Activated CD8-positive, alpha-beta memory T cell treated with anti-CD3 and anti-CD28 coated beads, Interleukin-2, amount 50 U/mL, for 48 hours (primary cell): ENCODE measurements around the gene MAP9.
A peak's percentile ranks its signal among the peaks of the same experiment; 100 is the strongest.
"Not testable (repeated sequence)": the region's sequence is repeated elsewhere in the genome, so short reads cannot be mapped to it uniquely, and the experiment has no call there.

Experiments
- DNase-seq: peaks from one replicate; pipeline ENCODE4 v3.0.0-alpha.2; 2020

The MAP9 gene

DNA sequence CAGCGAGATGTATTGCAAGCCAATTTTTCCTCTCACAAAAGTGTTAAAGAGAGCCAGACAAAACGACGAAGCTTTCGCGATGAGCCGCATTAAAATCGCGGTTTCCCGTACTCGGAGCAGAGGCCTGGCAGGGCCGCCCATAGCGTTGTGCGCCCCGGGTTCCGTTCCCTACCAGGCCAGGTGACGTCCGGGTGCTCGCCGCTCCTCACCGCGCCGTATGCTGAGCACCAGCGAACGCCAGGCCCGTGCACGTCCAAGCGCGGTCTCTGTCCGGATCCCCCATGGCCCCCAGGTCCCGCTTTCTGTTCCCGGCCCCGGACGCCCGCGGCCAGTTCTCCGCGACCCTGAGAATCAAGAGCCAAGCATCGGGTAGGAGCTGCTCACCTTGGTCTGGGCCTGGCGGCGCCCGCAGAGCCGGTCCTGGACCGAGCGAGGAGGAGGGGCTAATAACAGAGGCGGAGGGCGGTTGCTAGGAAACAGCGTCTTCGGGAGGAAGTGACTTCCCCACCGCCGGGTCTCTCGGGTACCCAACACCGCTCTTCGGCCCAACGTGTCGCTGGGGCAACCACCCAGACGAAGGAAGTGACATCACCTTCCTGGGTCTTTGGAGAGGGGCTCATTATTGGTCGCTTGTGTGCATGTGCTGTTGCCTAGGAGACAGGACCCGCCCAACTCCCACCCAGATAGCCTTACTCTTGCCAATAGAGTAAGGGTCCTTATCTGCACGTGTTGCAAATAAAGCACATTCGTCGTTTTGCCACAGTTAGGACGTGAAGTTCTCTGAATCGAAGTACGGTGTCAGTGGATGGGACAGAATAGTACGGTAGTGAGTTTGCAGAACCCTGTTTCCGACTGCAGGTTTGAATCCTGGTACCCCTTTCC lies at the start of gene MAP9:
TSS of gene MAP9 (minus strand) at position 579 of the 882 bp plus-strand sequence. CDS start 1,115 bp downstream, outside the sequence.
- DNase-seq: peak; percentile 88

DNA sequence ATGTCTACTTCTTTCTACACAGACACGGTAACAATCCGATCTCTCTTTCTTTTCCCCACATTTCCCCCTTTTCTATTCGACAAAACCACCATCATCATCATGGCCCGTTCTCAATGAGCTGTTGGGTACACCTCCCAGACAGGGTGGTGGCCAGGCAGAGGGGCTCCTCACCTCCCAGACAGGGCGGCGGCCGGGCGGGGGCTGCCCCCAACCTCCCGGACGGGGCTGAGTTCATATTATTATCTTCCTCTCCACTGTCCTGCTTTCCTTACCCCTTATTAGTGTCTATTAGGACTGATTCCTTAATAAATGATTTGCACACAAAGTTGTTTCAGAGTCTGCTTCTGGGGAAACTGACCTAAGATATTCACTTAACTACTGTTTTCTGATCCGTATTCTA lies 48.0 kb upstream of the MAP9 start:
- DNase-seq: not testable (repeated sequence)

DNA sequence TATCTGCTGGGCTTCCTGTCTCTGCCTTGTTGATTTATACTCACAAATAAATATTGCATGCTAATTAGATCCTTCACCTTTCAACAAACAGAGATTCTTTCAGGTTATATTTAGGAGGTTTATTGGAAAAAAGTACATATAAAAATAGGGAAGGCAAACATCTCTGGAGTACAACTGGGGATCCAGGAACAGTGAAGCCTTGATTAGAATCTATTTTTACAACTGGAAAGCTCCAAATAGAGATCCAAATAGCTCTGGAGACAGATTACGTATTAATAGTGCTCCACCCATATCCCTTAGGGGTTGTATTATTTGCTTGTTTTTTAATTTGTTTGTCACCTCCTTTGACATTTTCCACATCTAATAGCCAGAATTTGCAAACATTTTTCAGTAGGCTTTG lies 46.9 kb upstream of the MAP9 start:
- no peak for DNase-seq

DNA sequence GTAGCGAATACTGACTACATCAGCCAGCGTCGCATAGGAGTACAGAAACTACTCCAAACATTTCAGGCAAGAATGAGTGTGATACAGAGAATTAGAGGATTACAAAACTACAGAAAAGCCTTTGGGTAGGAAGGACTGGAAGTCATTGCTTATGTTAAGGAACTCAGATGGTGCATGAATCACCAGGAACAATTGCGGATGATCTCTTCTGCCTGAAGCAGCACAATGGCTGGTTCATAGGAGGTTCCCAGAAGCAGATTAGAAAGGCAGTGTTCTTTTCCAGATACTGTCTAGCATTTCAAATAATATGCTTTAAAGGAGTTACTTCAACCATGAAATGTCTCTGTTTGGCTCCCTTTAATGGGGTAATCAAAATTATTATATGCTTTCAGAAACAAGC lies 42.5 kb upstream of the MAP9 start:
- DNase-seq: no peak

DNA sequence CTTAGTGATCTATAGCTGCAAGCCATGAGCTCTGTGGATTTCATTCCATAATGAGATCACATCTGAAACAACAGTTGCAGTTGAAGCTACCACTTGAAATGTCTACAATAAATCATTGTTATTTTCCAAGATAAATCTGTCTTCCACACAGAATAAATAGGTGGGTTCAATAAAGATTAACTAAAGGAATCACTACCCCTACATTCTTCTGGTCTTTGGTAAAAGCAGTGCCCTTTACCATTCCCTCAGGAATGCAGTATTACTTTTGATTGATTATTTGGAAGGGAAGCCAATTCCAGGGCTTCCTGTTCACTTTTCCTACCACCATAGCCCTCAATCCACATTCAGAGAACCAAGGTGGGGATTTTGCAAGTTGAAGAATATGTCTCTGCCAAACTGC lies 38.9 kb upstream of the MAP9 start:
- no peak for DNase-seq

DNA sequence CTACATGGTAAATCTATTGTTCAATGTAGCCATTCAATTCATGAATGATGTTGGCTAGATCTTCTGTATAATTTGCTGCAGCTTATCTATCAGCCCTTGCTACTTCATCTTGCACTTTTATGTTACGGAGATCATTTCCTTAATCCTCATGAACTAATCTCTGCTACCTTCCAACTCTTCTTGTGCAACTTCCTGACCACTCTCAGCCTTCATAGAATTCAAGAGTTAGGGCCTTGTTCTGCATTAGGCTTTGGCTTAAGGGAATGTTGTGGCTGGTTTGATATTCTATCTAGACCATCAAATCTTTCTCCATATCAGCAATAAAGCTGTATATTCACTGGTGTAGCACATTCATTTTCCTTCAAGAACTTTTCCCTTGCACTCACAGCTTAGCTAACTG lies 36.7 kb upstream of the MAP9 start:
- no peak for DNase-seq

DNA sequence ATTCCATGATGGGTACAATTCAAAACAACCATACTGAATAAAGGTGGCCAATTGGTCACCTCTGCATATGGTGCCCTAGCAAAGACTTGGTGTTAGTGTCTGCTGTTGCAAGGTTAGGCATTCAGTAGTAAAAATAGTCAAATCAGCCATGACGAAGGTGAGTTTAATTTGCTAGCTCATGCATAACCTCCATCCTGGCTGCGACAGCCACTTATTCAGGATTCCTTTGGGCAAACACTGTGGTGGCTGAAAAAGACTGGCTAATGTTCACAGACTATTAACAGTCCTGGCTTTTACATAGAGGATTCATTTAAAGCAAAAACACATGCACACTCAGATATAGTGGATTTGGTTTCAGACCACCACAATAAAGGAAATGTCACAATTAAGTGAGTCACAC lies 34.8 kb upstream of the MAP9 start:
- no peak for DNase-seq

DNA sequence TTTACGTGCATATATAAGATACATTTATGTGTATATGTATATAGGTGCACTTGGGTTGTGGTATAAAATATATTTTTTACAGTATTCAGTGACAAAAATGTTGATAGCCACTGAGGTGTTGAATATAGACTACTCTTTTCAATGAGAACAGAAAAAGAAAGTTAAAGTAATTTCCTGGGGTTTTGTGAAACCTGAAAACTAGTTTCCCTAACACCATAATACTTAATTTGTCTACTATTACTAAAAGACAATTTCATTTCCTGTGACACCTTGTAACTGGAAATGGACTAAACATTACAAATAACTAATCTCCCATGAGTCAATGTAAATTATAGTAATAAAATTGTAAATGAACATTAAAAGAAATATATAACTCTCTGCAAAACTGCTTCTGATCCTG lies 32.0 kb upstream of the MAP9 start:
- DNase-seq: no peak

DNA sequence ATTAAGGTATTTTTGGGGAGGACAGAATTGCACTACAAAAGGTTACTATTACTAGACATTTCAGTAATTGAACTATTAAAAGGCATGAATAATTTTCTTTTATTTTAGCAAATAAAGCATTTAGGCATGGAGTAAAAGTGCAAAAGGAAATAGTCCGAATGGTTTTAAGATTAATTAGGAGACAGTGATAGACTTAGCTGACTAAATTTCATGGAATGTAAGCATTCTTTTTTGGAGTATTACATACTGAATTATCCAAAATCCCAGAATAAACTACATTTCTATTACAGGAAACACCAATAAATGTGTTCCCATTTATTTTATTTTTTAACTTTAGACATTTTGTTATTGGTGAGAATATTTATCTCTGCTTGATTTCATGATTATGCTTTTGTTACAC lies 30.7 kb upstream of the MAP9 start:
- no peak for DNase-seq

DNA sequence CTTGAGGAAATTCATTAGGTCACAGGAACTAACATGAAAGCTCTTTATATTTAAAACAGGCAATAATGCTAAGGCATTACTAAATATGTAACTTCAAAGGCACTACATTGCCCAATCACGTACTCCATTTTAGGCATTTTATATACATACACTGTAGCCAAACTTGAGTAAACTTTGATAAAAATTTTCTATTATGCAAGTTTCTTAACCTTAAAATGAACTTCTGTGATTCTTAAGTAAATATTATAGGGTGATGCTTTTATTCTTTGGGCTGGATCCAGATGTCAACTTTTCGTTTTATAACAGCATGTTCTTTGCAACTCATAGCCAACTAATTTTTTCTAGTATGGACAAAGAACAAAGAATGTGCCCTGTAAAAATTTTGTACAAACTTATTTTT lies 28.3 kb upstream of the MAP9 start:
- DNase-seq: no peak

DNA sequence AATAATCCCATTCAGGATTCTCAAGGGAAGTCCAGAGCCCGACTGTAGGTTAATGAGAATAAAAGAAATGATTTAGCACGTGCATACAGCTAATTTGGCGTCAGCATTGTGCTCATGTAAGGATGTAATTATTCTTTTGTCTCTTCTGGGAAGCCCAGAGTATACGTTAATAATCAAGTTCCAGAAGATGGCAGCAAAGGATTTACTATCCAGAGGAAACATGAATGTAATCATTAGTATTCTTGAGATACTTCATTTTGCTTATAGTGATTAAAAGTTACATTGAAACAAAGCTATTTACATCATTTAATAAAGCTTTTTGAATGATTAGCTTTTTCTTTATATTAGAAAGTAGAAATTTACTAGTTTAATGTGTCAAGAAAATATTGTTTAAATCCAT lies 27.1 kb upstream of the MAP9 start:
- no peak for DNase-seq

DNA sequence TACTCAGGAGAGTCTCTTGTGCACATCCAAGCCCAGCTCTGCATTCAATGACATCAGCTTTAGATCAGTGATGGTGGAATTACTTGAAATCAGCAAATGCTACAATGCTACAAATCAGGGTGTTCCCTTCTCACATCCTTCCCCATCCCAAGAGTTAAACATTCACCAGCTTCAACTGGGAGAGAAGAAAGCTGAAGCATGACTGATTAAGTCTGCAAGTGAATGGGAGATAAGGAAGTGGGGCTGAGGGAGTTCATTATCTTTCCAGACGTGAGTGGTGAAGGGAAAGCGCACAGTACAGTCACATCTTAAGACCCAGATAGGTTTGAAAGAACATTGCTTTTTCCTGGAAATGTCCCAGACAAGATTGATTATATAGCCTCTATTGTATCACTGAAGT lies 26.2 kb upstream of the MAP9 start:
- DNase-seq: no peak

DNA sequence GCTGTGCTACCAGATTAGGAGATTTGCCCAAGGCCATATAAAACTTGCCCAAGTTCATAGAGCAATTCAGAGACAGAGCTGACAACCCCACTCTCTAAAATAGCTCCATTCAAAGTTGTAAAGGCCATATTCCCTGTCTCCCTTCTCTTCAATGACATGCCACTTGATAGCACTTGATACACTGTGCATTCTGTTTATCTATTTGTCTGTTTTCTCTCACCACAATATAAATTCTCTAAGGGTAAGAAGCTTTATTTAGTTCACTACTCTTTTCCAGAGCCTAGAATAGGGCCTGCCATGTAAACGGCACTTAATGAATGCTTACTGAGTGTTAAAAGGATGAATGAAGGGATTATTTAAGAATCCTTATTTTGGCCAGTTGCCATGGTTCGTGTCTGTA lies 24.1 kb upstream of the MAP9 start:
- no peak for DNase-seq

DNA sequence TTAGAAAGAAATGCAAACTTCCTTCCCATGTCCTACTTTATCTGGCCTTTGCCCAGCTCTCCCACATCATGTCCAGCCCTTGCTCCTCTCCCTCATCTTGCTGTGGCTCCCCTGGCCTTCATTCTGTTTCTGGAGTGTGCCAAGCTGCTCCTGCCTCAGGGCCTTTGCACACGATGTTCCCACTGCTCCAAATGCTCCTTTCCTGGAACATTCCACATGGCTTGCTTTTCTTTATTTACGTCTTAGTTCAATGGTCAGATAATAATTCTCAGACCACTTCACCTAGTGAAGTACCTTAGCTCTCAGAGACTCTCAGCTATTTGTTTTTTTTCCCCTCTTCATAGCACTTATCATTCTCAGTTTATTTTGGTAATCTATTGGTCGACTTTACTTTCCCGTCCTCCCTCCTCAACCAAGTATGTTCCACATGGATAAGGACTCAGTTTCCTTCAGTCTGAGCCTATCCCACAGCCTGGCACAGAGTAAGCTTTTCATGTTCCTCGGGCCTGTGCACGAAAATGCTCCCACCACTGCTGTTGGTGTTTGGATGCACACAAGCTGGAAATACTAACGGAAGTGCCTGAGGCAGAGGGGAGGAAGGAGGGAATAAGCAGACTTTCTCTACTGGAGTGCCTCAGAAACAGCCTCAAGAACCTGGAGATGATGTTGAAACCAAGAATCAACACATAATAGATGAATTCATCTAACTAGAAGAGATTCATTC lies 23.4 kb upstream of the MAP9 start:
- DNase-seq: no peak

DNA sequence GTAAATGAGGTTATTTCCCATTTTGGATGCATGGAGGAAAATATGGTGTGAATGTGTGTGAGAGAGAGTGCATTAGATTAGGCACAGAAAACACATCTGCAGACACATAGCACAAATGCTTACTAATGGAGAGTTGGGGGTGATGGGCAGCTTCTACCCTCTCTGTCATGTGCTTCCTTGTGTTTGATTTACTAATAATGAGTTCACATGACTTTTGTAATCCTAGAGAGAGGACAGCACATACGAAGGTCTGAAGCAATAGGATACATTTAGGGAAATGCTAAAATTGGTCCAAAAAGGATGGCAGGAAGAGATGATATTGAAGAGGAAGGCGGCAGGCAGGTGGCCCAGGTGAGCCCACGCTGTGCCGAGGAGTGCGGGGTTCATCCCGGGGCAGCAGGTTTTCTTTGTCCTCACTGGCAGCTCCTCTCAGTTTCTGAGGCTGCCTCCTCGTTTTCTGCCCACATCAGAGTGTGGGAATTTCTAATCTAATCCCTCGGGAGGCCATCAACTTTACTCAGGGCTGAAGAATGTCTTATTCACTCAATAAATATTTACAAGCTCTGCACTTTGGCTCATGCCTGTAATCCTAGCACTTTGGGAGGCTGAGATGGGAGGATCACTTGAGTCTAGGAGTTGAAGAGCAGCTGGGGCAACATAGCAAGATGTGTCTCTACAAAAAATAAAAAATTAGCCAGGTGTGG lies 15.9 kb upstream of the MAP9 start:
- DNase-seq: no peak

DNA sequence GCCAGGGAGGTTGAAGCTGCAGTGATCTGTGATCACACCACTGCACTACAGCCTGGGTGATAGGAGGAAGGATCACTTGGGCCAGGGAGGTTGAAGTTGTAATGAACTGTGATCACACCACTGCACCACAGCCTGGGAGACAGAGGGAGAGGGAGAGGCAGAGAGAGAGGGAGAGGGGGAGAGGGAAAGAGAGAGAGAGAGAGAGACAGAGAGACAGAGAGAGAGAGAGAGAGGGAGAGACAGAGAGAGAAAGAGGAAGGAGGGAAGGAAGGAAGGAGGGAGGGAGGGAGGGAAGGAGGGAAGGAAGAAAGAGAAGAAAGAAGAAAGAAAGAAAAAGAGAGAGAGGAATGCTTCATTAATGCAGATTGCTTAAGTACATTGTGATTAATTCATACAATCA lies 15.2 kb upstream of the MAP9 start:
- DNase-seq: no peak

DNA sequence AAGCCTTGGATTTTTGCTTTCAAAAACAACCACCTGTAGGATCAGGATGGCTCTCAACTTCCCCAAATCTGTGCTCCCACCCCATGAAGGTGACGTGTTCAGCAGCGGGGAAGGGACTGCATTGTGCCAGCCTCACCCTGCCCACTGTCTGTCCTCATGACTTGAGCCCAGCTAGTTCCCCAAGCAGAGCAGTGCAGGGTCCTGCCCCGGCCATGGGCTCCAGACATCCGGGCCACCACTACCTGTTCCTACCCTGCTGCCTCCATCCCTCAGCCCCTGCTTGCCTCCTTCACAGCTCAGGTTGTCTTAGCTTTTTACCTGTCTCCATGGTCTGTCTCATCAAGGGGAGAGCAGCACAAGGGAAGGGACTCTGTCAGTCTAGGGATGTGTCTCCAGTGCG lies 11.4 kb upstream of the MAP9 start:
- no peak for DNase-seq

DNA sequence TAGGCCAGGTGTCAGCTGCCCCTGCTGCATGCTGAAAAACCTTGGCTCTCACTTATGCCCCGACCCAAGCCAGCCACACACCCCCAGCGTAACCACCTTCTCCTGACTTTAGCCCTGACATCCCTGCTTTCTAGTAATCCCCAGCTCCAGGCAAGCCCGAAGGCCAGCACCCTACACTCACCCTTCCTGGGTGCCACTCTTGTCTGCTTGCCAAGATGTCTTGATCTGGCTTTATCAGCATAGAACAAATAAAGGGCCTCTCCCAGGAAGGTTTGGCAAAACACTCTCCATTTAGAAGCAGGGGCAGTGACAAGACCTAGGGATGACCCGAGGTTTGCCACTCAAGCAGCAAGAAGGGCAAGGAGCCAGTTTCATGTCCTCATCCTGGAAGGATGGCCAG lies 6.8 kb upstream of the MAP9 start:
- no peak for DNase-seq

DNA sequence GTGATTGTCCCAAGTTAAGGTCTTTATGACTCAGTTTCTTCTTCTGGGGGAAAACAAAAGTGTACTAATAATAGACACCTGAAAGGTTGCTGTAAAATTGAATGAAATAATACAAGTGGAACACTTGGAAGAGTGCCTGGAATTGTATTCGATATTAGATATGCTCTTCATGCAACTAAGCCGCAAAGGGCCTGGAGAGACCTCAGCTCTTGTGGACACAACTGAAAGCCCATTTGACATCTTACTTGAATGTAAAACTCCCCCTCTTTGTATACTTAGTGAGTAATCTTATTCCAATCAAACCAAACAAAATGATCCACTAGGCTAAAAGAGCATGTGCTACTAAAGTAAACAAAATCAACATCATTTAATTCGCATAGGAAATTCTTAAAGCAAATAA lies 511 bp upstream of the MAP9 start:
- no peak for DNase-seq

DNA sequence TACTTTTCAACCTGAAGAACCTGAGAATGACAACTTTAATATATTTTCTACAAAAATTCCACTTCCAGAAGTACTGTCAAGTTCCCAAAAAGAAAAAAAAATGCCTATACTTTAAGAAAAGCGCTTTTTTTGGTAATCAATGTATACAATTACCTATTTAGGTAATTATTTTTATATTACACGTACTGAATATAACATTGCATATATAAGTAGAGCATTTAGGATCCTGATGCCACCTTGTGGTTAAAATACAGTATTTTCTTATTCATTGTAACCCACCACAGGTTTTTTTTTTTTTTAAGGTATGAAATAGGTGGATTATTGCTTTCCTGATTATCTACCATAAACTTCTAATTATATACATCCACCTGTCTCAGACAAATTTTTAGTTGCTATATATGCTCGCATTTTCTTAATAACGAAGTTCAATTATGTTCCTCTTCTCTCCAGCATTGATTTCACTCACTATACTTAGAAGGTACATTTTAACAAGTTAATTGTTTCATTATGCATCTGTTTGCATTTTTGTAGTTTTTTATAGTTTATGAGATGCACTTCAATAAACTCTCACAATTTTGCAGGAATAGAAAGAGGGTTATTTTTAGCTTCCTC lies 5.2 kb downstream of the MAP9 start:
- no peak for DNase-seq

DNA sequence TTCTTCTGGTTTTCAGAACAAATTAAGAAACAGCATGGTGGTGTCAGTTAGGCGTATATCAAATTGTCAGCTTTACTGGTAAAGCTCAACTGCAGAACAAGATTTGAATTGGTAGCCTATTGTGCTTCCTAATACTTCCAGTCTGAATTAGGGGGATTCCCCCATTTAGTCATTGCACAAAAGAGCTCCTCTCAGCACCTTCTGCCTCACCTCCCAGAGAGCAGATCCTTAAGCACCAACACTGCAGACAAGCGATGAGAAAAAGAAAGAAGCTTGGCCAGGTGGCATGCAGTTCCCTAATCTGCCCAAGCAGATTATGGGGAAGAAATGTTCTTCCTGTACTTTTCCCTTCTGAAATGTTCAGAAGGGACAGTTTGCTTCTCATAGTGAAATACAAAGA lies 9.2 kb downstream of the MAP9 start:
- no peak for DNase-seq

DNA sequence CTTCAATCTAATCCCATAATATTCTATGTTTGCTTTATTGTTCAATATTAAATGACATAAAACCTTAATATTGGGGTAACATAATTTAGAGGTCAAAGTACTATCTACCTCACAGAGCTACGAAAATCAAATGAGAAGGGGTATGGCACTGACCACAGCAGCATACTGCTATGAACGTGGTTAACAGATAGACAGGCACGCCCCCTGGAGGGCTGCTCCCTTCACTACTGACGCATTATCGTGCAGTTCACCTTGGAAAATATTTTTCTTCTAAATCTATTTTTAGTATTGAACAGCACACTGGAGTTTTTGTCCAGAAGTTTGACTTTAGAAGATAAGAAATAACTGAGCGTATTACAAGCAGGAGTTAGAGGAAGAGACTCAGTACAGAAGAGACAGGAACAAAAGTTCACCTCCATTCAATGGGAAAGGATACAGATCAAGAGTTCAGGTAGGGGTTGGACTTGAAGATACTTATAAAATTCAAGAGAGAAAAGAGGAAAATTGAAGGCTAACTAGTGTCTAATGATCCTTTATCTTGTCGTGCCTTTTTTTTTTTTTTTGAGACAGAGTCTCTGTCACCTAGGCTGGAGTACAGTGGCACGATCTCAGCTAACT lies 22.7 kb downstream of the MAP9 start:
- peak; percentile 59 for DNase-seq

DNA sequence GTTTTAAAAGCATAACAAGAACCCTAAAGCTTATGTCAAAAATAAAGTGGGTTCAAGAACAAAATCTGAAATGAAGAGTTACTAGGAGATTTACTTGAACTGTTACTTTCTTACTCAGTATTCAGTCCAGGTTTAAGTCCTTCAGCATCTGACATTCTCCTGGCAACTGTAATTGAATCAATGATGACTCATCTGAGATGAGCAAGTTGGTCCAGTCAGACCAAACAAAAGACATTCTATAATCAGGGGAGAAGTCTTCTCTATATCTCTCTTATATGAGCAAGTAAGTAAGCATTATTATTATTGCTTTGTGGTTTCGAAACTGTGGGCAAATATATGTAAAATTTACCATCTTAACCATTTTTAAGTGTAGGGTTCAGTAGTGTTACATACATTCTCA lies 34.6 kb downstream of the MAP9 start:
- DNase-seq: no peak
